Heart right ventricle (tissue), 16 donors: ENCODE data around the gene ATF7. TPM values are rescaled to one million over a fixed set of nuclear protein-coding genes. Genes with fewer than 3 reads are reported as not detected.
A peak's percentile ranks its signal among the peaks of the same experiment; 100 is the strongest.

ENCODE experiments used
- ATAC-seq, 8 donors: fragments of 200-7000 bp; cut with Tn5 transposase; one replicate each; pipeline ENCODE4 v1.9.1; 2020; ENCODE audit warnings: mild to moderate bottlenecking in 8 of 8, moderate library complexity in 8 of 8, moderate number of reproducible peaks in 1 of 8
- DNase-seq, 2 donors: peaks; one replicate each; pipeline ENCODE4 v3.0.0-alpha.2; 2020
- H3K27ac ChIP-seq, 10 donors: fragments of 200-600 bp; sonication (generic) in 2 of 10; one replicate each; pipeline versions ENCODE4 v1.5.0 to v1.8.0; 2020 to 2022; ENCODE audit warnings: mild to moderate bottlenecking in 3 of 10
- H3K27me3 ChIP-seq, 7 donors: fragments of 200-600 bp; one replicate each; pipeline ENCODE4 v1.8.0; 2021 to 2022; ENCODE audit warnings: mild to moderate bottlenecking in 2 of 7
- H3K36me3 ChIP-seq, 9 donors: fragments of 200-600 bp; sonication (generic) in 1 of 9; one replicate each; pipeline versions ENCODE4 v1.5.0 to v1.8.0; 2020 to 2022; ENCODE audit warnings: mild to moderate bottlenecking in 2 of 9
- H3K4me1 ChIP-seq, 9 donors: fragments of 200-600 bp; sonication (generic) in 1 of 9; one replicate each; pipeline versions ENCODE4 v1.5.0 to v1.8.0; 2020 to 2022; ENCODE audit warnings: mild to moderate bottlenecking in 4 of 9
- H3K4me3 ChIP-seq, 10 donors: fragments of 200-600 bp; sonication (generic) in 2 of 10; one replicate each; pipeline versions ENCODE4 v1.5.0 to v1.8.0; 2020 to 2022; ENCODE audit warnings: mild to moderate bottlenecking in 7 of 10, moderate library complexity in 2 of 10
- H3K9me3 ChIP-seq, 11 donors: fragments of 200-600 bp in 10 of 11; sonication (generic) in 2 of 11; one replicate each; pipeline versions ENCODE4 v1.5.0 to v1.8.0; 2013 to 2022; ENCODE audit warnings: mild to moderate bottlenecking in 2 of 11, control low read depth in 1 of 11, moderate library complexity in 1 of 11
- CTCF ChIP-seq, 9 donors: fragments of 200-600 bp; sonication (generic) in 2 of 9; IDR thresholded peaks; one replicate each; pipeline versions ENCODE4 v1.5.0 to v1.8.0; 2021 to 2022; ENCODE audit warnings: antibody characterized with exemption in 9 of 9, mild to moderate bottlenecking in 5 of 9, moderate library complexity in 1 of 9
- WGBS, 2 donors: extraction: QIAGEN DNeasy Blood & Tissue Kit; methylation state at CpG; one replicate each; pipeline ENCODE4 v1.1.7; 2013; ENCODE audit warnings: inconsistent platforms in 1 of 2; 5-methylcytosine and 5-hydroxymethylcytosine counted together
- intact Hi-C, 10 donors: fragments of 100-400 bp; cut with DNase I; formaldehyde crosslinking; loops; one replicate each; pipeline versions ENCODE4 v1.11.1 to v1.14.2; 2022
- polyA plus RNA-seq, 2 donors: library from polyadenylated mRNA; stranded (reverse); fragments of 200-250 nt; gene quantifications; one replicate each; pipeline ENCODE4 v1.2.3, GENCODE V29; 2013
- total RNA-seq, 10 donors: library from RNA; stranded (reverse); fragmentation: NEBNext Ultra II Directional in 3 of 10; extraction: Animal tissue kit (Norgen Biotek cat#: 25700) in 3 of 10; gene quantifications; one replicate each; pipeline versions ENCODE4 v1.2.1 to v1.2.4, GENCODE V29; 2021 to 2023
- donor health status: Arrhythmogenic right ventricular cardiomyopathy.
- donor health status: ischemic (EF 13 %, LVEDD 7.1; RV severe dilation, severe dysfunction).
- donor health status: healthy with polysubstance abuse.
- donor health status: DM: no; HTN: yes; CAD: no.
- donor health status: DM: no; HTN: no; CAD: no.
- donor health status: ischemic (EF 25% LVEDD 6.9; RV normal size, moderate dysfunction).
- donor health status: ischemic (EF 25% LVEDD 5.7; RV mildly dilated, moderate dysfunction).
- donor health status: healthy.
- donor health status: DM: yes; HTN: yes; CAD: no.
- donor health status: Ischemic cardiomyopathy.
- donor health status: ischemic (EF 35%, LVEDD 5.7; RV mildly dilated, moderate dysfunction).
- donor health status: nonischemic (EF 11% LVEDD 7.7; RV severe dilation, severe dysfunction).
- donor health status: DM: yes; HTN: yes; CAD: no.
- donor health status: PGD.
- donor health status: ischemic (EF 29% LVEDD 5.4; RV normal size, mild dysfunction).
- donor health status: nonischemic (EF 23%, LVEDD 6.1; RV moderate dilation, normal function).

ATF7 gene
- total and polyA plus RNA-seq, 12 donors = 12.6 to 47.8 (median 33.7) TPM

GRCh38 chr12:53588123-53588522, 38.1 kb downstream of the ATF7 start:
- peaks cover 4 to 70% (median 47%) of the 10 kb centered on the region in 9 donors for H3K4me1 ChIP-seq
- H3K36me3 ChIP-seq = peaks cover 0 to 10% (median 0%) of the 10 kb centered on the region in 9 donors
- intact Hi-C loops = no loop called here
- 97% methylated on average over 3 of the region's 3 CpGs for WGBS, 2 donors
- H3K9me3 ChIP-seq = no peaks in the 10 kb centered on the region
- ATAC-seq = no peak
- no peak for TF ChIP-seq CTCF (IDR thresholded peaks at IDR 0.05)
- no peak overlapping the region for H3K27ac ChIP-seq
- no peak overlapping the region for H3K4me3 ChIP-seq
- DNase-seq = no peak
- H3K27me3 ChIP-seq = no peaks in the 10 kb centered on the region

GRCh38 chr12:53586745-53587144, 39.4 kb downstream of the ATF7 start:
- no peaks in the 10 kb centered on the region for H3K9me3 ChIP-seq
- no peaks in the 10 kb centered on the region for H3K27me3 ChIP-seq
- peaks cover 4 to 56% (median 40%) of the 10 kb centered on the region in 9 donors for H3K4me1 ChIP-seq
- H3K27ac ChIP-seq = no peak overlapping the region
- DNase-seq = no peak
- H3K4me3 ChIP-seq = no peak overlapping the region
- no peak for TF ChIP-seq CTCF (IDR thresholded peaks at IDR 0.05)
- WGBS, 2 donors = 90 to 93% methylated on average over 8 of the region's 8 CpGs
- no peak for ATAC-seq
- peaks cover 0 to 12% (median 0%) of the 10 kb centered on the region in 9 donors for H3K36me3 ChIP-seq
- intact Hi-C loops = no loop called here

DNA sequence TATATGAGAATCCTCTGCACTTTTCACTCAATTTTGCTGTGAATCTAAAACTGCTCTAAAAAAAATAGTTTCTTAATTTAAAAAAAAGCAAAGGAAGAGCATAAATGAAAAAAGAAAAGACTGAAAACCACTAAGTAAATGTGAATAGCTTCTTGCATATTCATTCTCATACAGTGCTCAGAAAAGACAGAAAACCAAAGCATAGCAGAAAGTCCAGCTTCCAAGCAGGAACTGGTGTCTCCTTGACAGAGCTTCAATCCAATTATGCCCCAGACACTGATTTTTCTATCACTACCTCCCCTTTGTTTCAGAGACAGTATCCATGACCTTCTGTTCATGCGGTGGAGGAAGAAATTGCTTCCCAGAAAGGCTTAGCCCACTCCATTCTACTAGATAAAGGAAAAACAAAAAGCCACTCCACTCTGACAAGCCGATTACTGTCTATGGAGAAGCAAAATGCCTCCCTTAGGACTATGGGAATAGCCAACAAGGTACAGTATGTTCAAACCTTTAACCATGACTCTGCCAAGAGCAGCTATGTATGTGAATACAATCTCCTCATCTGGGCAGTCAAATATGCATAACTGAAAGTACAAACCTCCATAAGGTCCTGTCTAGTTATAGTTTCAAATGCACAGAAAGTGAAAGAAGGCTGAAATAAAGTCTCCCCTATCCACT, 40.6 kb downstream of the ATF7 start:
- no peak for TF ChIP-seq CTCF (IDR thresholded peaks at IDR 0.05)
- H3K9me3 ChIP-seq = no peaks in the 10 kb centered on the region
- no peak overlapping the region for H3K4me3 ChIP-seq
- ATAC-seq (peak in 3 of 8 donors; percentile 66 to 78 (median 73)), DNase-seq (no peak)
- H3K27me3 ChIP-seq = no peaks in the 10 kb centered on the region
- H3K36me3 ChIP-seq = peaks cover 0 to 12% (median 0%) of the 10 kb centered on the region in 9 donors
- H3K4me1 ChIP-seq = peaks cover 0 to 45% (median 29%) of the 10 kb centered on the region in 9 donors
- peak overlapping the region in 4 of 10 donors; percentile 4 to 47 (median 10) for H3K27ac ChIP-seq
- intact Hi-C loops = no loop called here
- 19 to 33% methylated on average over 2 of the region's 2 CpGs for WGBS, 2 donors

GRCh38 chr12:53579545-53579955, 46.6 kb downstream of the ATF7 start:
- peak in 3 of 8 donors; percentile 33 to 68 (median 35) for ATAC-seq
- TF ChIP-seq CTCF (IDR thresholded peaks at IDR 0.05) = no peak
- 87 to 92% methylated on average over 5 of the region's 5 CpGs for whole genome bisulfite sequencing, 2 donors
- Histone ChIP-seq H3K27ac (peak overlapping the region in 1 of 10 donors; percentile 55), H3K4me3 (no peak overlapping the region), H3K4me1 (peaks cover 0 to 28% (median 5%) of the 10 kb centered on the region in 9 donors), H3K36me3 (peaks cover 0 to 18% (median 0%) of the 10 kb centered on the region in 9 donors), H3K27me3 (no peaks in the 10 kb centered on the region), H3K9me3 (no peaks in the 10 kb centered on the region)
- intact Hi-C loops = no loop called here
- no peak for DNase-seq
